PC-9 (cell line): ENCODE measurements around the gene PRUNE2. TPM values are rescaled to one million over a fixed set of nuclear protein-coding genes. Genes with fewer than 3 reads are reported as not detected.
"Not testable (repeated sequence)": the region's sequence is repeated elsewhere in the genome, so short reads cannot be mapped to it uniquely, and the experiment has no call there.

ENCODE experiments used
- BruUV-seq: library from RNA; stranded (reverse); fragments of 400-500 nt; replicated peaks from 2 replicates; lab custom pipeline; 2021; lab: Mats Ljungman, UMichigan
- CTCF ChIA-PET: fragments of 300-600 bp; sonication (Branson Sonifier 250); formaldehyde crosslinking; loops from one replicate; lab custom pipeline; 2022; ENCODE audit warnings: antibody characterized with exemption; lab: Charles Lee
- POLR2A ChIA-PET: fragments of 300-600 bp; sonication (Branson Sonifier 250); formaldehyde crosslinking; loops from one replicate; lab custom pipeline; 2022; ENCODE audit warnings: antibody characterized with exemption; ENCODE audit not compliant: unreplicated experiment; lab: Charles Lee
- DNase-seq, 2 experiments: peaks; one replicate each; pipeline versions ENCODE4 v3.0.0 to v3.0.0-alpha.2; 2015 to 2022; ENCODE audit warnings: mixed read lengths in 1 of 2
- H2AFZ ChIP-seq: fragments of 200-600 bp; sonication (generic); 2 replicates; pipeline ENCODE4 v1.8.1; 2017; ENCODE audit warnings: antibody characterized with exemption
- H3F3A ChIP-seq: fragments of 200-600 bp; sonication (generic); 2 replicates; pipeline ENCODE4 v1.8.1; 2017; ENCODE audit warnings: antibody characterized with exemption, mild to moderate bottlenecking, low read depth; ENCODE audit not compliant: insufficient read depth
- H3K27ac ChIP-seq: fragments of 200-600 bp; sonication (generic); 2 replicates; pipeline ENCODE4 v1.6.1; 2016; ENCODE audit warnings: mixed run types
- H3K27me3 ChIP-seq: fragments of 200-600 bp; sonication (generic); 2 replicates; pipeline ENCODE4 v1.6.1; 2016; ENCODE audit warnings: low read depth, mixed run types; ENCODE audit not compliant: insufficient read depth
- H3K36me3 ChIP-seq: fragments of 200-600 bp; sonication (generic); 2 replicates; pipeline ENCODE4 v1.6.1; 2016; ENCODE audit warnings: low read depth, mixed run types
- H3K4me1 ChIP-seq: fragments of 200-600 bp; sonication (generic); replicated peaks from 2 replicates; pipeline ENCODE4 v1.6.1; 2016; ENCODE audit warnings: mixed run types; ENCODE audit not compliant: insufficient read depth
- H3K4me2 ChIP-seq: fragments of 200-600 bp; sonication (generic); 2 replicates; pipeline ENCODE4 v1.6.1; 2017; ENCODE audit warnings: mixed run types
- H3K4me3 ChIP-seq: fragments of 200-600 bp; sonication (generic); 2 replicates; pipeline ENCODE4 v1.6.1; 2016; ENCODE audit warnings: mixed run types
- H3K79me2 ChIP-seq: fragments of 200-600 bp; sonication (generic); 2 replicates; pipeline ENCODE4 v1.6.1; 2017; ENCODE audit warnings: low read depth, mixed run types
- H3K9me2 ChIP-seq: fragments of 200-600 bp; sonication (generic); 2 replicates; pipeline ENCODE4 v1.8.1; 2017; ENCODE audit warnings: mild to moderate bottlenecking; ENCODE audit not compliant: insufficient read depth
- H3K9me3 ChIP-seq: fragments of 200-600 bp; sonication (generic); 2 replicates; pipeline ENCODE4 v1.8.1; 2016; ENCODE audit warnings: low read depth; ENCODE audit not compliant: insufficient read depth
- H4K20me1 ChIP-seq: fragments of 200-600 bp; sonication (generic); 2 replicates; pipeline ENCODE4 v1.8.1; 2017; ENCODE audit not compliant: insufficient read depth
- EZH2 ChIP-seq: fragments of 200-600 bp; sonication (generic); IDR thresholded peaks from 2 replicates; pipeline ENCODE4 v1.8.0; 2017; ENCODE audit warnings: antibody characterized with exemption, low read depth
- intact Hi-C: fragments of 100-400 bp; cut with micrococcal nuclease; formaldehyde crosslinking; loops from one replicate; pipeline ENCODE4 v1.10.0; 2022; ENCODE audit not compliant: unreplicated experiment
- total RNA-seq: library from RNA; stranded (reverse); gene quantifications from 2 replicates; pipeline ENCODE4 v1.2.3, GENCODE V29; 2021
- TF ChIP-seq, protein P1 (sequence below): fragments of 200-600 bp; sonication (generic); conservative IDR thresholded peaks from 2 replicates; pipeline ENCODE4 v1.6.1; 2017; ENCODE audit warnings: mixed run types, antibody characterized with exemption, mild to moderate bottlenecking, moderate library complexity

The PRUNE2 gene
- total RNA-seq, 1 experiment from 2014 or later, result 0.20 TPM

DNA sequence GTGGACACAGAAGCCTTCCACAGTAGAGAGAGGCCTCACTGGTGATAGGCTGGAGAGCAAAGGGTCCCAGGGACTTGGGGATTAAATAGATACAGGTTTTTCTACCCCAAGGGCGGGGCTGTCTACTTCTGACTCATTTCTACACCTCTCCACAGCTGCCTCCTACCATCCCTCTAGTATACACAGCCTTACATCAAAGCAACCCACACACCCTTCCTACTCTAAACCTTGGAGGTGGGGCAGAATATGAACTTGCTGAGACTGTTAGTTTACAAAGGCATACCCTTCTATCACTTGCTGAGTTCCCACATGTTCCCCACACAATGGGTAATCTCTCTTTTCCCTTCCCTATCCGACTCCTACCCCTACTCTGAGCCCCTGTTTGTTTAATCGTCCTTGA lies 161.6 kb downstream of the PRUNE2 start:
- Histone ChIP-seq H3K9me2 (no peaks in the 10 kb centered on the region), H3K4me3 (no peak overlapping the region), H3F3A (no peaks in the 10 kb centered on the region), H3K4me1 (no peaks in the 10 kb centered on the region), H3K79me2 (no peaks in the 10 kb centered on the region), H3K4me2 (no peak overlapping the region), H3K27ac (no peak overlapping the region), H3K9me3 (no peaks in the 10 kb centered on the region), H4K20me1 (no peaks in the 10 kb centered on the region), H2AFZ (no peak overlapping the region), H3K36me3 (no peaks in the 10 kb centered on the region), H3K27me3 (peaks cover 52% of the 10 kb centered on the region)
- no peak for DNase-seq
- intact Hi-C loops, result no loop called here
- ChIA-PET POLR2A (no interaction called here), CTCF (no interaction called here)
- TF ChIP-seq, protein P1, sequence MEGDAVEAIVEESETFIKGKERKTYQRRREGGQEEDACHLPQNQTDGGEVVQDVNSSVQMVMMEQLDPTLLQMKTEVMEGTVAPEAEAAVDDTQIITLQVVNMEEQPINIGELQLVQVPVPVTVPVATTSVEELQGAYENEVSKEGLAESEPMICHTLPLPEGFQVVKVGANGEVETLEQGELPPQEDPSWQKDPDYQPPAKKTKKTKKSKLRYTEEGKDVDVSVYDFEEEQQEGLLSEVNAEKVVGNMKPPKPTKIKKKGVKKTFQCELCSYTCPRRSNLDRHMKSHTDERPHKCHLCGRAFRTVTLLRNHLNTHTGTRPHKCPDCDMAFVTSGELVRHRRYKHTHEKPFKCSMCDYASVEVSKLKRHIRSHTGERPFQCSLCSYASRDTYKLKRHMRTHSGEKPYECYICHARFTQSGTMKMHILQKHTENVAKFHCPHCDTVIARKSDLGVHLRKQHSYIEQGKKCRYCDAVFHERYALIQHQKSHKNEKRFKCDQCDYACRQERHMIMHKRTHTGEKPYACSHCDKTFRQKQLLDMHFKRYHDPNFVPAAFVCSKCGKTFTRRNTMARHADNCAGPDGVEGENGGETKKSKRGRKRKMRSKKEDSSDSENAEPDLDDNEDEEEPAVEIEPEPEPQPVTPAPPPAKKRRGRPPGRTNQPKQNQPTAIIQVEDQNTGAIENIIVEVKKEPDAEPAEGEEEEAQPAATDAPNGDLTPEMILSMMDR, result no peak
- BruUV-seq, result no TSS peak

DNA sequence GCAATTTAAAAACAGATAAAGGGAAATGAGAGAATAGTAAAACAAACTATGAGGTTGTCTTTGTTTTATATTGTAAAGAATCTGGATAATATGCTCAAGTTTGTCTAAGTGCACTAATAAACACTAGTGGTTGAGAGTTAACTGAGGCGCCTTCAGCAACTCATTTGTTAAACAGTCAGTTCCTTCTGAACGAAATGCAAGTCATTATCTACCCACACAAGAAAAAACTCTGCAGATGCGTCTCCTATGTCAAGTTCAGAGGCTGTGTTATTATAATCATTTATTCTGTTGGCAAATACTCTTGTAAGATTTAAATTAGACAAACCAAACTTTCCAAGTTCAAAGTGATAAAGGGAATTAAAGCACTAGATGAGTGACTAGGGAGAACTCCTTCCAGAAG lies 162.0 kb downstream of the PRUNE2 start:
- no peaks in the 10 kb centered on the region for H4K20me1 ChIP-seq
- BruUV-seq, result no TSS peak
- no peak overlapping the region for H3K27ac ChIP-seq
- ChIA-PET CTCF (no interaction called here), POLR2A (no interaction called here)
- no peaks in the 10 kb centered on the region for H3K4me1 ChIP-seq
- no peak overlapping the region for H2AFZ ChIP-seq
- H3K79me2 ChIP-seq, result no peaks in the 10 kb centered on the region
- H3K27me3 ChIP-seq, result peaks cover 52% of the 10 kb centered on the region
- no peaks in the 10 kb centered on the region for H3K9me2 ChIP-seq
- no peak overlapping the region for H3K4me3 ChIP-seq
- H3K36me3 ChIP-seq, result no peaks in the 10 kb centered on the region
- no peak for DNase-seq
- TF ChIP-seq, protein P1, result no peak
- TF ChIP-seq EZH2, result no peak
- no peaks in the 10 kb centered on the region for H3F3A ChIP-seq
- intact Hi-C loops, result no loop called here
- no peak overlapping the region for H3K4me2 ChIP-seq
- no peaks in the 10 kb centered on the region for H3K9me3 ChIP-seq

GRCh38 chr9:76742890-76743289 lies 163.0 kb downstream of the PRUNE2 start:
- H3K9me3 ChIP-seq, intact Hi-C loops, BruUV-seq, DNase-seq, H3K4me3 ChIP-seq, H2AFZ ChIP-seq, H3K36me3 ChIP-seq, CTCF ChIA-PET, POLR2A ChIA-PET, H3F3A ChIP-seq, H3K4me1 ChIP-seq, H3K79me2 ChIP-seq, H3K4me2 ChIP-seq, H3K27ac ChIP-seq, H4K20me1 ChIP-seq, H3K9me2 ChIP-seq: not testable (repeated sequence)
- peaks cover 52% of the 10 kb centered on the region for H3K27me3 ChIP-seq

GRCh38 chr9:76741524-76741923 lies 164.4 kb downstream of the PRUNE2 start:
- H3K36me3 ChIP-seq, result no peaks in the 10 kb centered on the region
- intact Hi-C loops, result no loop called here
- H3K4me3 ChIP-seq, result no peak overlapping the region
- peaks cover 51% of the 10 kb centered on the region for H3K27me3 ChIP-seq
- CTCF ChIA-PET, result no interaction called here
- no peaks in the 10 kb centered on the region for H3K4me1 ChIP-seq
- H3K79me2 ChIP-seq, result no peaks in the 10 kb centered on the region
- POLR2A ChIA-PET, result no interaction called here
- TF ChIP-seq EZH2, result no peak
- TF ChIP-seq, protein P1, result no peak
- DNase-seq, result no peak
- no peaks in the 10 kb centered on the region for H3F3A ChIP-seq
- no peak overlapping the region for H3K4me2 ChIP-seq
- H3K9me2 ChIP-seq, result no peaks in the 10 kb centered on the region; the same call in 1 of the 2 replicates
- no TSS peak for BruUV-seq
- H3K27ac ChIP-seq, result no peak overlapping the region
- H4K20me1 ChIP-seq, result no peaks in the 10 kb centered on the region
- H3K9me3 ChIP-seq, result peaks cover 3% of the 10 kb centered on the region; the same call in 1 of the 2 replicates
- H2AFZ ChIP-seq, result no peak overlapping the region
